IMR-90 (cell line): ENCODE measurements around the gene DNM3. TPM values are rescaled to one million over a fixed set of nuclear protein-coding genes. Genes with fewer than 3 reads are reported as not detected.

ENCODE experiments used
- ATAC-seq: fragments of 200-7000 bp; cut with Tn5 transposase; 2 replicates; pipeline ENCODE4 v1.9.1; 2020; ENCODE audit warnings: low read depth, mild to moderate bottlenecking, moderate library complexity
- BruUV-seq: library from RNA; stranded (reverse); fragments of 400-500 nt; replicated peaks from 2 replicates; lab custom pipeline; 2021; lab: Mats Ljungman, UMichigan
- CTCF ChIA-PET: fragments of 300-600 bp; formaldehyde crosslinking; extraction: SDS; loops from one replicate; lab custom pipeline; 2021; ENCODE audit warnings: antibody characterized with exemption; lab: Yijun Ruan, JAX
- POLR2A ChIA-PET: fragments of 300-600 bp; sonication (Branson Sonifier 250); formaldehyde crosslinking; loops from one replicate; lab custom pipeline; 2022; ENCODE audit warnings: antibody characterized with exemption; ENCODE audit not compliant: unreplicated experiment; lab: Charles Lee
- DNase-seq: peaks from one replicate; pipeline ENCODE4 v3.0.0; 2013
- H2AFZ ChIP-seq: replicated peaks from 2 replicates; pipeline ENCODE3; 2013; ENCODE audit warnings: low read length, mild to moderate bottlenecking; ENCODE audit not compliant: poor library complexity
- H2AK5ac ChIP-seq: 2 replicates; pipeline ENCODE4 v1.6.1; 2013; ENCODE audit warnings: low read depth, low read length, inconsistent platforms
- H2AK9ac ChIP-seq: replicated peaks from 2 replicates; pipeline ENCODE3; 2013; ENCODE audit warnings: mild to moderate bottlenecking, low read depth, low read length, moderate library complexity; ENCODE audit not compliant: poor library complexity
- H2BK120ac ChIP-seq: 2 replicates; pipeline ENCODE4 v1.6.1; 2013; ENCODE audit warnings: low read depth, low read length, inconsistent platforms
- H2BK15ac ChIP-seq: 3 replicates; pipeline ENCODE4 v1.6.1; 2013; ENCODE audit warnings: low read depth, low read length, inconsistent platforms
- H2BK20ac ChIP-seq: 2 replicates; pipeline ENCODE4 v1.6.1; 2013; ENCODE audit warnings: low read depth, mild to moderate bottlenecking, inconsistent platforms, low read length, moderate library complexity
- H2BK5ac ChIP-seq: 2 replicates; pipeline ENCODE4 v1.6.1; 2013; ENCODE audit warnings: mild to moderate bottlenecking, low read depth, low read length, inconsistent platforms; ENCODE audit not compliant: poor library complexity, severe bottlenecking
- H3K14ac ChIP-seq: replicated peaks from 2 replicates; pipeline ENCODE4 v1.6.1; 2013; ENCODE audit warnings: low read depth, low read length, inconsistent platforms
- H3K18ac ChIP-seq: 2 replicates; pipeline ENCODE4 v1.6.1; 2013; ENCODE audit warnings: low read depth, low read length, control low read depth
- H3K23ac ChIP-seq: 2 replicates; pipeline ENCODE4 v1.6.1; 2013; ENCODE audit warnings: low read depth, low read length, inconsistent platforms
- H3K27ac ChIP-seq: 2 replicates; pipeline ENCODE4 v1.5.1; 2013; ENCODE audit warnings: mild to moderate bottlenecking, control low read depth, low read length; ENCODE audit not compliant: insufficient read depth
- H3K27me3 ChIP-seq: 2 replicates; pipeline ENCODE4 v1.6.1; 2013; ENCODE audit warnings: low read length; ENCODE audit not compliant: control insufficient read depth, insufficient read depth
- H3K36me3 ChIP-seq: 2 replicates; pipeline ENCODE4 v1.6.1; 2013; ENCODE audit warnings: low read length, mixed read lengths; ENCODE audit not compliant: control insufficient read depth, insufficient read depth
- H3K4ac ChIP-seq: 2 replicates; pipeline ENCODE4 v1.6.1; 2013; ENCODE audit warnings: low read depth, low read length, inconsistent platforms
- H3K4me1 ChIP-seq: 2 replicates; pipeline ENCODE4 v1.6.1; 2013; ENCODE audit warnings: low read length, mixed read lengths; ENCODE audit not compliant: control insufficient read depth, insufficient read depth
- H3K4me2 ChIP-seq: 2 replicates; pipeline ENCODE4 v1.6.1; 2013; ENCODE audit warnings: low read depth, mild to moderate bottlenecking, control low read depth, low read length, moderate library complexity
- H3K4me3 ChIP-seq: 2 replicates; pipeline ENCODE4 v1.5.1; 2013; ENCODE audit warnings: low read depth, mild to moderate bottlenecking, control low read depth, low read length, moderate library complexity; ENCODE audit not compliant: insufficient read depth
- H3K56ac ChIP-seq: 2 replicates; pipeline ENCODE4 v1.6.1; 2013; ENCODE audit warnings: low read length, inconsistent platforms; ENCODE audit not compliant: insufficient read depth; ENCODE audit errors: extremely low read depth
- H3K79me1 ChIP-seq, 2 experiments: 2 replicates each; pipeline ENCODE4 v1.6.1; 2013; ENCODE audit warnings: low read length in 2 of 2, inconsistent platforms in 1 of 2, low read depth in 1 of 2
- H3K9ac ChIP-seq: 2 replicates; pipeline ENCODE4 v1.6.1; 2013; ENCODE audit warnings: low read depth, low read length, control low read depth
- H3K9me1 ChIP-seq: 2 replicates; pipeline ENCODE4 v1.6.1; 2013; ENCODE audit warnings: low read length, inconsistent platforms; ENCODE audit not compliant: insufficient read depth
- H3K9me3 ChIP-seq: 2 replicates; pipeline ENCODE4 v1.6.1; 2013; ENCODE audit warnings: low read length; ENCODE audit not compliant: control insufficient read depth, insufficient read depth
- H4K20me1 ChIP-seq: 2 replicates; pipeline ENCODE4 v1.6.1; 2013; ENCODE audit warnings: low read length, inconsistent platforms; ENCODE audit not compliant: insufficient read depth
- H4K5ac ChIP-seq: 2 replicates; pipeline ENCODE4 v1.6.1; 2013; ENCODE audit warnings: mild to moderate bottlenecking, low read depth, low read length, control low read depth
- H4K8ac ChIP-seq, 2 experiments: 2 replicates each; pipeline ENCODE4 v1.6.1; 2013; ENCODE audit warnings: low read depth in 2 of 2, low read length in 2 of 2, control low read depth in 1 of 2, inconsistent platforms in 1 of 2
- H4K91ac ChIP-seq: 2 replicates; pipeline ENCODE4 v1.6.1; 2013; ENCODE audit warnings: low read depth, low read length, inconsistent platforms; ENCODE audit not compliant: insufficient read depth
- BHLHE40 ChIP-seq: fragments of 150-350 bp; IDR thresholded peaks from 2 replicates; pipeline ENCODE4 v1.6.1; 2016; ENCODE audit warnings: mild to moderate bottlenecking, low read depth, low read length
- CEBPB ChIP-seq: IDR thresholded peaks from 2 replicates; pipeline ENCODE4 v1.6.1; 2012; ENCODE audit warnings: low read depth, low read length, improper control_type of control experiment
- CHD1 ChIP-seq: IDR thresholded peaks from 2 replicates; pipeline ENCODE4 v1.6.1; 2012; ENCODE audit warnings: low read depth, low read length, improper control_type of control experiment
- FOS ChIP-seq: fragments of 150-350 bp; IDR thresholded peaks from 2 replicates; pipeline ENCODE4 v1.6.1; 2016; ENCODE audit warnings: low read depth, low read length
- MAFK ChIP-seq: IDR thresholded peaks from 2 replicates; pipeline ENCODE4 v1.6.1; 2012; ENCODE audit warnings: low read depth, low read length, improper control_type of control experiment
- MAZ ChIP-seq: IDR thresholded peaks from 2 replicates; pipeline ENCODE4 v1.6.1; 2012; ENCODE audit warnings: low read depth, mild to moderate bottlenecking, low read length, improper control_type of control experiment, moderate library complexity, borderline replicate concordance
- MXI1 ChIP-seq: IDR thresholded peaks from 2 replicates; pipeline ENCODE4 v1.6.1; 2012; ENCODE audit warnings: low read depth, mild to moderate bottlenecking, low read length, moderate library complexity, borderline replicate concordance
- NFE2L2 ChIP-seq: fragments of 150-350 bp; IDR thresholded peaks from 2 replicates; pipeline ENCODE4 v1.6.1; 2016; ENCODE audit warnings: low read depth, mild to moderate bottlenecking, low read length
- POLR2A ChIP-seq: IDR thresholded peaks from 2 replicates; pipeline ENCODE4 v1.6.1; 2012; ENCODE audit warnings: mild to moderate bottlenecking, low read depth, low read length
- RAD21 ChIP-seq: IDR thresholded peaks from 2 replicates; pipeline ENCODE4 v1.6.1; 2012; ENCODE audit warnings: low read length, improper control_type of control experiment
- RCOR1 ChIP-seq: IDR thresholded peaks from 2 replicates; pipeline ENCODE4 v1.6.1; 2012; ENCODE audit warnings: mild to moderate bottlenecking, low read length, improper control_type of control experiment; ENCODE audit not compliant: insufficient replicate concordance
- RFX5 ChIP-seq: IDR thresholded peaks from 2 replicates; pipeline ENCODE4 v1.8.0; 2012; ENCODE audit warnings: low read depth, mild to moderate bottlenecking, low read length, moderate library complexity
- SMC3 ChIP-seq: fragments of 150-350 bp; IDR thresholded peaks from 2 replicates; pipeline ENCODE4 v1.6.1; 2016; ENCODE audit warnings: low read depth, mild to moderate bottlenecking, antibody characterized with exemption, low read length, moderate library complexity
- WGBS, 2 experiments: methylation state at CpG; one replicate each; pipeline versions ENCODE4 v1.1.5 to v1.1.7; 2013; ENCODE audit warnings: missing lambda C conversion rate in 2 of 2; ENCODE audit not compliant: insufficient read length in 1 of 2; ENCODE audit errors: extremely low coverage in 2 of 2; 5-methylcytosine and 5-hydroxymethylcytosine counted together
- dilution Hi-C: fragments of 300-500 bp; cut with HindIII; formaldehyde crosslinking; loops from one replicate; pipeline ENCODE4 v1.14.3; 2018; ENCODE audit warnings: low sequenced_read_pairs; ENCODE audit not compliant: unreplicated experiment
- in situ Hi-C: fragments of 300-500 bp; cut with MboI; formaldehyde crosslinking; loops from 3 replicates; pipeline ENCODE4 v1.14.3; 2019; ENCODE audit warnings: low sequenced_read_pairs, inconsistent platforms, mixed read lengths
- intact Hi-C: fragments of 100-400 bp; cut with micrococcal nuclease; formaldehyde crosslinking; loops from 2 replicates; pipeline ENCODE4 v1.10.0; 2022
- polyA plus RNA-seq, 3 experiments: library from polyadenylated mRNA; depleted of rRNA; stranded (reverse); fragments of >200 nt; gene quantifications; 2 replicates each; pipeline ENCODE4 v1.2.3, GENCODE V29; 2012; ENCODE audit warnings: low replicate concordance in 1 of 3
- total RNA-seq: library from RNA; depleted of rRNA; stranded (reverse); fragments of >200 nt; gene quantifications from 2 replicates; pipeline ENCODE4 v1.2.3, GENCODE V29; 2012
- TF ChIP-seq, protein P1 (sequence below): conservative IDR thresholded peaks from 2 replicates; pipeline ENCODE4 v1.5.1; 2012; ENCODE audit warnings: mild to moderate bottlenecking, low read depth, low read length, improper control_type of control experiment
- TF ChIP-seq, protein P2 (sequence below): fragments of 150-350 bp; IDR thresholded peaks from 2 replicates; pipeline ENCODE4 v1.6.1; 2016; ENCODE audit warnings: low read depth, mild to moderate bottlenecking, low read length, moderate library complexity, borderline replicate concordance
- TF ChIP-seq, protein P3 (sequence below): fragments of 150-350 bp; IDR thresholded peaks from 2 replicates; pipeline ENCODE4 v1.6.1; 2017; ENCODE audit warnings: mild to moderate bottlenecking, antibody characterized with exemption, low read length, low read depth

The DNM3 gene
- total and polyA plus RNA-seq, 2 of the 4 experiments (the other 2 are of a cell fraction), result 0.36 TPM

DNA sequence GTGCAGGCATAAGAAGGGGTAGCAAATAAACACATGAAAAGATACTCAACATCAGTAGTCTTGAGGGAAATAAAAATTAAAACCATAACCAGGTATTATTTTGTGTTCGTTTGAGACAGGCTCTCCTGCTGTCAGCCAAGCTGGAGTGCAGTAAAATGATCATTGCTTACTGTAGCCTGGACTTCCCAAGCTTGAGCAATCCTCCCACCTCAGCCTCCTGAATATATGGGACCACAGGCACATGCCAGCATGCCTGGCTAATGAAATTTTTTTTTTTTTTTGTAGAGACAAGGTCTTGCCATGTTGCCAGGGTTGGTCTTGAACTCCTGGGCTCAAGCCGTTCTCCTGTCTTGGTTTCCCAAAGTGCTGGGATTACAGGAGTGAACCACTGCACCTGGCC lies 108.0 kb downstream of the DNM3 start:
- no peaks in the 10 kb centered on the region for H3K79me1 ChIP-seq
- H4K8ac ChIP-seq, result no peak overlapping the region
- no peaks in the 10 kb centered on the region for H3K9me1 ChIP-seq
- dilution Hi-C loops, result no loop called here
- H4K5ac ChIP-seq, result no peak overlapping the region
- no peak overlapping the region for H3K18ac ChIP-seq
- no peaks in the 10 kb centered on the region for H3K4me1 ChIP-seq
- no peaks in the 10 kb centered on the region for H4K20me1 ChIP-seq
- no peak overlapping the region for H3K14ac ChIP-seq
- H2BK5ac ChIP-seq, result no peak overlapping the region
- no TSS peak for BruUV-seq
- intact Hi-C loops, result no loop called here
- H2AK9ac ChIP-seq, result no peak overlapping the region
- no peak overlapping the region for H3K27ac ChIP-seq
- no peak overlapping the region for H2BK20ac ChIP-seq
- no peak overlapping the region for H2AK5ac ChIP-seq
- peaks cover 4% of the 10 kb centered on the region; the same call in 1 of the 2 replicates for H3K27me3 ChIP-seq
- no peak for DNase-seq
- in situ Hi-C loops, result no loop called here
- H3K9ac ChIP-seq, result no peak overlapping the region
- no peaks in the 10 kb centered on the region for H3K9me3 ChIP-seq
- H2AFZ ChIP-seq, result no peak overlapping the region
- no peak overlapping the region for H2BK15ac ChIP-seq
- no peak overlapping the region for H3K4me2 ChIP-seq
- H3K4me3 ChIP-seq, result no peak overlapping the region
- TF ChIP-seq MAZ, result no peak
- TF ChIP-seq FOS, result no peak
- TF ChIP-seq POLR2A, result no peak
- TF ChIP-seq SMC3, result no peak
- no peak for TF ChIP-seq NFE2L2
- TF ChIP-seq BHLHE40, result no peak
- no peak for TF ChIP-seq RFX5
- TF ChIP-seq, protein P1, sequence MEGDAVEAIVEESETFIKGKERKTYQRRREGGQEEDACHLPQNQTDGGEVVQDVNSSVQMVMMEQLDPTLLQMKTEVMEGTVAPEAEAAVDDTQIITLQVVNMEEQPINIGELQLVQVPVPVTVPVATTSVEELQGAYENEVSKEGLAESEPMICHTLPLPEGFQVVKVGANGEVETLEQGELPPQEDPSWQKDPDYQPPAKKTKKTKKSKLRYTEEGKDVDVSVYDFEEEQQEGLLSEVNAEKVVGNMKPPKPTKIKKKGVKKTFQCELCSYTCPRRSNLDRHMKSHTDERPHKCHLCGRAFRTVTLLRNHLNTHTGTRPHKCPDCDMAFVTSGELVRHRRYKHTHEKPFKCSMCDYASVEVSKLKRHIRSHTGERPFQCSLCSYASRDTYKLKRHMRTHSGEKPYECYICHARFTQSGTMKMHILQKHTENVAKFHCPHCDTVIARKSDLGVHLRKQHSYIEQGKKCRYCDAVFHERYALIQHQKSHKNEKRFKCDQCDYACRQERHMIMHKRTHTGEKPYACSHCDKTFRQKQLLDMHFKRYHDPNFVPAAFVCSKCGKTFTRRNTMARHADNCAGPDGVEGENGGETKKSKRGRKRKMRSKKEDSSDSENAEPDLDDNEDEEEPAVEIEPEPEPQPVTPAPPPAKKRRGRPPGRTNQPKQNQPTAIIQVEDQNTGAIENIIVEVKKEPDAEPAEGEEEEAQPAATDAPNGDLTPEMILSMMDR, result no peak
- no peak for TF ChIP-seq MXI1
- TF ChIP-seq, protein P2, sequence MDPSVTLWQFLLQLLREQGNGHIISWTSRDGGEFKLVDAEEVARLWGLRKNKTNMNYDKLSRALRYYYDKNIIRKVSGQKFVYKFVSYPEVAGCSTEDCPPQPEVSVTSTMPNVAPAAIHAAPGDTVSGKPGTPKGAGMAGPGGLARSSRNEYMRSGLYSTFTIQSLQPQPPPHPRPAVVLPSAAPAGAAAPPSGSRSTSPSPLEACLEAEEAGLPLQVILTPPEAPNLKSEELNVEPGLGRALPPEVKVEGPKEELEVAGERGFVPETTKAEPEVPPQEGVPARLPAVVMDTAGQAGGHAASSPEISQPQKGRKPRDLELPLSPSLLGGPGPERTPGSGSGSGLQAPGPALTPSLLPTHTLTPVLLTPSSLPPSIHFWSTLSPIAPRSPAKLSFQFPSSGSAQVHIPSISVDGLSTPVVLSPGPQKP, result no peak
- no peak for TF ChIP-seq RAD21
- TF ChIP-seq CEBPB, result no peak
- TF ChIP-seq MAFK, result no peak
- TF ChIP-seq CHD1, result no peak
- no peak for TF ChIP-seq RCOR1
- TF ChIP-seq, protein P3, sequence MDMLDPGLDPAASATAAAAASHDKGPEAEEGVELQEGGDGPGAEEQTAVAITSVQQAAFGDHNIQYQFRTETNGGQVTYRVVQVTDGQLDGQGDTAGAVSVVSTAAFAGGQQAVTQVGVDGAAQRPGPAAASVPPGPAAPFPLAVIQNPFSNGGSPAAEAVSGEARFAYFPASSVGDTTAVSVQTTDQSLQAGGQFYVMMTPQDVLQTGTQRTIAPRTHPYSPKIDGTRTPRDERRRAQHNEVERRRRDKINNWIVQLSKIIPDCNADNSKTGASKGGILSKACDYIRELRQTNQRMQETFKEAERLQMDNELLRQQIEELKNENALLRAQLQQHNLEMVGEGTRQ, result no peak
- H3K36me3 ChIP-seq, result no peaks in the 10 kb centered on the region
- H2BK120ac ChIP-seq, result no peak overlapping the region
- no peak for ATAC-seq
- no peak overlapping the region for H3K23ac ChIP-seq
- ChIA-PET POLR2A (no interaction called here), CTCF (interaction anchor here (0.6 kb wide), 1 partner anchor 1588 kb away, joined by 5 read pairs; no protein-coding TSS in a partner anchor)
- no peak overlapping the region for H3K4ac ChIP-seq
- WGBS, 2 experiments, result no CpG with 5 or more reads among the region's 2 CpGs
- H3K56ac ChIP-seq, result no peak overlapping the region
- H4K91ac ChIP-seq, result no peak overlapping the region
